B cell (primary cell): ENCODE measurements around the gene B3GALT2. TPM values are rescaled to one million over a fixed set of nuclear protein-coding genes. Genes with fewer than 3 reads are reported as not detected.

Experiments
- ATAC-seq: fragments of 200-7000 bp; cut with Tn5 transposase; one replicate; pipeline ENCODE4 v1.10.0; 2021; ENCODE audit warnings: low read depth, mild to moderate bottlenecking, moderate number of reproducible peaks, moderate library complexity
- CTCF ChIA-PET: fragments of 350-600 bp; sonication (Branson Sonifier 250); formaldehyde crosslinking; loops from one replicate; lab custom pipeline; 2021; ENCODE audit warnings: antibody characterized with exemption, inconsistent platforms; lab: Charles Lee
- POLR2A ChIA-PET: fragments of 350-600 bp; sonication (Branson Sonifier 250); formaldehyde crosslinking; loops from one replicate; lab custom pipeline; 2021; ENCODE audit warnings: antibody characterized with exemption; lab: Charles Lee
- DNase-seq: peaks from one replicate; pipeline ENCODE4 v3.0.0; 2013
- H2AFZ ChIP-seq: 2 replicates; pipeline ENCODE4 v1.6.1; 2012; ENCODE audit warnings: mild to moderate bottlenecking, low read depth, low read length; ENCODE audit not compliant: insufficient read depth, poor library complexity, severe bottlenecking
- H3K27ac ChIP-seq, 2 donors: 1 replicate in 1 of 2; 2 replicates in 1 of 2; pipeline ENCODE4 v1.5.1; 2012 to 2013; ENCODE audit warnings: low read length in 2 of 2, mild to moderate bottlenecking in 2 of 2, moderate library complexity in 1 of 2
- H3K27me3 ChIP-seq, 4 experiments: fragments of 200-600 bp in 1 of 4; sonication (generic) in 1 of 4; replicated peaks in 1 of 4; 1 replicate in 2 of 4; 2 replicates in 2 of 4; pipeline versions ENCODE4 v1.6.1 to v1.7.0; 2013 to 2016; ENCODE audit warnings: low read length in 3 of 4, mild to moderate bottlenecking in 2 of 4, mixed read lengths in 1 of 4, moderate library complexity in 1 of 4; ENCODE audit not compliant: insufficient read depth in 4 of 4, control insufficient read depth in 3 of 4; ENCODE audit errors: control extremely low read depth in 1 of 4
- H3K36me3 ChIP-seq, 2 experiments: replicated peaks in 1 of 2; 1 replicate in 1 of 2; 2 replicates in 1 of 2; pipeline versions ENCODE4 v1.6.1 to v1.7.1; 2013; ENCODE audit warnings: low read length in 1 of 2; ENCODE audit not compliant: insufficient read depth in 2 of 2, control insufficient read depth in 1 of 2; ENCODE audit errors: control extremely low read depth in 1 of 2, extremely low read depth in 1 of 2
- H3K4me1 ChIP-seq, 2 donors: fragments of 200-600 bp in 1 of 2; sonication (generic) in 1 of 2; 1 replicate in 1 of 2; 2 replicates in 1 of 2; pipeline versions ENCODE4 v1.5.1 to v1.6.1; 2013 to 2017; ENCODE audit warnings: low read length in 2 of 2; ENCODE audit not compliant: control insufficient read depth in 2 of 2, insufficient read depth in 2 of 2
- H3K4me2 ChIP-seq: replicated peaks from 2 replicates; pipeline ENCODE3; 2012; ENCODE audit warnings: mild to moderate bottlenecking, low read depth, low read length; ENCODE audit not compliant: poor library complexity, severe bottlenecking
- H3K4me3 ChIP-seq, 5 experiments: fragments of 200-600 bp in 1 of 5; sonication (generic) in 1 of 5; 1 replicate in 3 of 5; 2 replicates in 2 of 5; pipeline versions ENCODE4 v1.5.1 to v1.7.0; 2011 to 2016; ENCODE audit warnings: low read length in 4 of 5, mild to moderate bottlenecking in 4 of 5, low read depth in 2 of 5, control low read depth in 1 of 5, moderate library complexity in 1 of 5; ENCODE audit not compliant: insufficient read depth in 1 of 5; ENCODE audit errors: control extremely low read depth in 1 of 5, extremely low read depth in 1 of 5
- H3K79me2 ChIP-seq: fragments of 200-600 bp; sonication (generic); one replicate; pipeline ENCODE4 v1.6.0; 2016; ENCODE audit warnings: low read length; ENCODE audit not compliant: control insufficient read depth, insufficient read depth
- H3K9ac ChIP-seq: fragments of 200-600 bp; sonication (generic); 2 replicates; pipeline ENCODE4 v1.6.1; 2017; ENCODE audit warnings: mild to moderate bottlenecking, low read length, moderate library complexity
- H3K9me3 ChIP-seq, 3 donors: one replicate each; pipeline versions ENCODE4 v1.6.1 to v1.7.1; 2013; ENCODE audit warnings: low read length in 2 of 3; ENCODE audit not compliant: control insufficient read depth in 2 of 3, insufficient read depth in 1 of 3; ENCODE audit errors: control extremely low read depth in 1 of 3
- H4K20me1 ChIP-seq: 2 replicates; pipeline ENCODE4 v1.6.0; 2012; ENCODE audit warnings: mild to moderate bottlenecking, low read length; ENCODE audit not compliant: insufficient read depth, control insufficient read depth, poor library complexity, severe bottlenecking
- H3K27ac Mint-ChIP-seq: one replicate; pipeline ENCODE4 v1.8.0; 2021; ENCODE audit warnings: mixed read lengths
- H3K27me3 Mint-ChIP-seq: one replicate; pipeline ENCODE4 v1.8.0; 2021; ENCODE audit warnings: mixed read lengths
- H3K4me1 Mint-ChIP-seq: one replicate; pipeline ENCODE4 v1.8.0; 2021; ENCODE audit warnings: mixed read lengths
- H3K4me3 Mint-ChIP-seq: one replicate; pipeline ENCODE4 v1.8.0; 2021; ENCODE audit warnings: mixed read lengths
- H3K9me3 Mint-ChIP-seq: one replicate; pipeline ENCODE4 v1.8.0; 2022; ENCODE audit warnings: mixed read lengths; ENCODE audit not compliant: insufficient read depth
- CTCF ChIP-seq: fragments of 200-600 bp; IDR thresholded peaks from one replicate; pipeline ENCODE4 v1.8.0; 2022; ENCODE audit warnings: antibody characterized with exemption, mild to moderate bottlenecking
- EZH2 ChIP-seq: IDR thresholded peaks from 2 replicates; pipeline ENCODE4 v1.6.1; 2012; ENCODE audit warnings: borderline replicate concordance, low read depth, mild to moderate bottlenecking, moderate library complexity, low read length; ENCODE audit not compliant: insufficient read depth, poor library complexity, severe bottlenecking
- WGBS: methylation state at CpG from one replicate; pipeline ENCODE4 v1.1.5; 2013; ENCODE audit warnings: missing lambda C conversion rate; ENCODE audit not compliant: insufficient coverage; 5-methylcytosine and 5-hydroxymethylcytosine counted together
- intact Hi-C: fragments of 100-400 bp; cut with micrococcal nuclease; formaldehyde crosslinking; loops from one replicate; pipeline ENCODE4 v1.10.0; 2022
- polyA plus RNA-seq: library from polyadenylated mRNA; depleted of rRNA; stranded (reverse); fragments of >200 nt; gene quantifications from 2 replicates; pipeline ENCODE4 v1.2.3, GENCODE V29; 2012
- total RNA-seq, 2 donors: library from RNA; stranded (reverse); fragments of 120-200 nt in 1 of 2; gene quantifications; 1 replicate in 1 of 2; 2 replicates in 1 of 2; pipeline versions ENCODE4 v1.2.3 to v1.2.4, GENCODE V29; 2013 to 2022

B3GALT2 gene
- total and polyA plus RNA-seq, 2 donors (not counting 1 experiment from before 2014, with no cell fraction given): 0.07 TPM; not detected in 1

GRCh38 chr1:193229136-193229535 lies 42.7 kb upstream of the B3GALT2 start:
- peaks cover 1% of the 10 kb centered on the region for H3K4me1 Mint-ChIP-seq

GRCh38 chr1:193222056-193222615 lies 35.7 kb upstream of the B3GALT2 start:
- H3K4me3 ChIP-seq: no peak overlapping the region
- no peak overlapping the region for H2AFZ ChIP-seq
- POLR2A ChIA-PET: no interaction called here
- TF ChIP-seq CTCF (no peak), EZH2 (no peak)
- no peak overlapping the region for H3K27ac Mint-ChIP-seq
- CTCF ChIA-PET: no interaction called here
- no peaks in the 10 kb centered on the region for H3K9me3 Mint-ChIP-seq
- no peak for DNase-seq
- H3K27me3 ChIP-seq: no peaks in the 10 kb centered on the region
- no peak overlapping the region for H3K4me2 ChIP-seq
- H3K4me3 Mint-ChIP-seq: no peak overlapping the region
- 94% methylated on average over 4 of the region's 8 CpGs for WGBS
- no peak overlapping the region for H3K27ac ChIP-seq
- intact Hi-C loops: no loop called here
- H3K9me3 ChIP-seq: peaks cover 0 to 4% (median 0%) of the 10 kb centered on the region in 3 donors
- H3K4me1 ChIP-seq: no peaks in the 10 kb centered on the region
- H3K27me3 Mint-ChIP-seq: no peaks in the 10 kb centered on the region
- peaks cover 1% of the 10 kb centered on the region for H3K4me1 Mint-ChIP-seq
- H3K9ac ChIP-seq: no peak overlapping the region
- peaks cover 9% of the 10 kb centered on the region for H3K79me2 ChIP-seq
- peaks cover 0 to 21% of the 10 kb centered on the region in 2 experiments for H3K36me3 ChIP-seq
- no peaks in the 10 kb centered on the region for H4K20me1 ChIP-seq
- ATAC-seq: no peak

More at GRCh38 chr1:193229136-193229535, 42.7 kb upstream of the B3GALT2 start:
- no peak for TF ChIP-seq EZH2
- no peak for TF ChIP-seq CTCF
- no peaks in the 10 kb centered on the region for H3K4me1 ChIP-seq
- intact Hi-C loops: no loop called here
- H3K9ac ChIP-seq: no peak overlapping the region
- DNase-seq: no peak
- Mint-ChIP-seq H3K4me3 (no peak overlapping the region), H3K27me3 (no peaks in the 10 kb centered on the region), H3K9me3 (no peaks in the 10 kb centered on the region), H3K27ac (no peak overlapping the region)
- H3K79me2 ChIP-seq: peaks cover 6% of the 10 kb centered on the region
- no peaks in the 10 kb centered on the region for H3K27me3 ChIP-seq
- no peak overlapping the region for H2AFZ ChIP-seq
- no peak for ATAC-seq
- ChIA-PET POLR2A (no interaction called here), CTCF (no interaction called here)
- H3K36me3 ChIP-seq: peaks cover 3% of the 10 kb centered on the region in 2 experiments
- H3K4me3 ChIP-seq: no peak overlapping the region
- no peak overlapping the region for H3K27ac ChIP-seq
- no peaks in the 10 kb centered on the region for H4K20me1 ChIP-seq
- H3K4me2 ChIP-seq: no peak overlapping the region
- WGBS: 97% methylated on average over 2 of the region's 3 CpGs
- H3K9me3 ChIP-seq: no peaks in the 10 kb centered on the region
